HepG2 (cell line): ENCODE results near the gene OSBP. TPM values are rescaled to one million over a fixed set of nuclear protein-coding genes. Genes with fewer than 3 reads are reported as not detected.

Experiments
- HMGA1 ChIP-seq: sonication (generic); formaldehyde crosslinking; conservative IDR thresholded peaks from 2 replicates; pipeline ENCODE4 v1.4.0; 2020; ENCODE audit warnings: missing genetic modification reagents
- NFRKB ChIP-seq: fragments of 450-650 bp; IDR thresholded peaks from 2 replicates; pipeline ENCODE4 v1.6.1; 2017
- POLR2G ChIP-seq: fragments of 200-400 bp; formaldehyde crosslinking; IDR thresholded peaks from 2 replicates; pipeline ENCODE4 v1.6.1; 2018; ENCODE audit warnings: mild to moderate bottlenecking, low read depth, low read length, moderate library complexity
- RXRB ChIP-seq: IDR thresholded peaks from 2 replicates; pipeline ENCODE4 v1.6.1; 2016; ENCODE audit warnings: borderline replicate concordance, missing genetic modification reagents, missing compliant biosample characterization
- TAF1 ChIP-seq: sonication (generic); formaldehyde crosslinking; IDR thresholded peaks from 2 replicates; pipeline ENCODE4 v1.4.0; 2020; ENCODE audit warnings: missing genetic modification reagents
- ZEB1 ChIP-seq: IDR thresholded peaks from 2 replicates; pipeline ENCODE4 v1.6.1; 2012; ENCODE audit warnings: mild to moderate bottlenecking, low read depth, inconsistent platforms; ENCODE audit not compliant: insufficient replicate concordance
- ZFP62 ChIP-seq: sonication (generic); formaldehyde crosslinking; IDR thresholded peaks from 2 replicates; pipeline ENCODE4 v1.4.0; 2020; ENCODE audit warnings: missing genetic modification reagents
- ZNF260 ChIP-seq: sonication (generic); formaldehyde crosslinking; IDR thresholded peaks from 2 replicates; pipeline ENCODE4 v1.4.0; 2020; ENCODE audit warnings: missing genetic modification reagents, low read depth, mild to moderate bottlenecking, borderline replicate concordance
- ZNF30 ChIP-seq: sonication (generic); formaldehyde crosslinking; IDR thresholded peaks from 2 replicates; pipeline ENCODE4 v1.5.0; 2020; ENCODE audit warnings: mild to moderate bottlenecking, missing genetic modification reagents
- ZNF430 ChIP-seq: sonication (generic); formaldehyde crosslinking; IDR thresholded peaks from 2 replicates; pipeline ENCODE4 v1.9.0; 2021; ENCODE audit warnings: mild to moderate bottlenecking, missing genetic modification reagents
- ZNF431 ChIP-seq: sonication (generic); formaldehyde crosslinking; IDR thresholded peaks from 2 replicates; pipeline ENCODE4 v1.9.0; 2022; ENCODE audit warnings: missing genetic modification reagents, low read depth, mild to moderate bottlenecking, borderline replicate concordance
- ZNF747 ChIP-seq: sonication (generic); formaldehyde crosslinking; IDR thresholded peaks from 2 replicates; pipeline ENCODE4 v1.8.1; 2023; ENCODE audit warnings: missing genetic modification reagents, mild to moderate bottlenecking, borderline replicate concordance
- ZNF75D ChIP-seq: sonication (generic); formaldehyde crosslinking; IDR thresholded peaks from 2 replicates; pipeline ENCODE4 v1.8.1; 2023; ENCODE audit warnings: missing genetic modification reagents, mild to moderate bottlenecking, borderline replicate concordance
- polyA plus RNA-seq, 8 experiments: library from polyadenylated mRNA; depleted of rRNA in 3 of 8; stranded (reverse) in 7 of 8; unstranded in 1 of 8; fragments of >200 nt; fragmentation: Illumina TruSeq in 4 of 8; extraction: Trizol in 4 of 8; gene quantifications; 2 replicates each; pipeline versions ENCODE4 v1.2.1 to v1.2.3, GENCODE V29; 2011 to 2016; ENCODE audit warnings: low read depth in 4 of 8, missing spikeins in 1 of 8, mixed read lengths in 1 of 8; ENCODE audit not compliant: insufficient read depth in 1 of 8
- total RNA-seq, 5 experiments: library from RNA; depleted of rRNA; stranded (reverse); fragments of >200 nt; fragmentation: Illumina TruSeq; extraction: Trizol; gene quantifications; 2 replicates each; pipeline ENCODE4 v1.2.3, GENCODE V29; 2016; ENCODE audit warnings: low read depth in 1 of 5
- TF ChIP-seq, protein P1 (sequence below): sonication (generic); formaldehyde crosslinking; IDR thresholded peaks from 2 replicates; pipeline ENCODE4 v1.4.0; 2020; ENCODE audit warnings: missing genetic modification reagents, borderline replicate concordance
- TF ChIP-seq, protein P2 (sequence below): IDR thresholded peaks from 2 replicates; pipeline ENCODE4 v1.6.1; 2016
- TF ChIP-seq, protein P3 (sequence below): sonication (generic); formaldehyde crosslinking; IDR thresholded peaks from 2 replicates; pipeline ENCODE4 v1.5.1; 2020; ENCODE audit warnings: missing genetic modification reagents, mild to moderate bottlenecking, borderline replicate concordance
- TF ChIP-seq, protein P4 (sequence below): sonication (generic); formaldehyde crosslinking; IDR thresholded peaks from 2 replicates; pipeline ENCODE4 v1.4.0; 2020; ENCODE audit warnings: missing genetic modification reagents
- TF ChIP-seq, protein P5 (sequence below): sonication (generic); formaldehyde crosslinking; IDR thresholded peaks from 2 replicates; pipeline ENCODE4 v1.5.0; 2020; ENCODE audit warnings: mild to moderate bottlenecking, missing genetic modification reagents
- TF ChIP-seq, protein P6 (sequence below): sonication (generic); formaldehyde crosslinking; IDR thresholded peaks from 2 replicates; pipeline ENCODE4 v1.5.0; 2020; ENCODE audit warnings: mild to moderate bottlenecking, missing genetic modification reagents, borderline replicate concordance

OSBP gene
- total and polyA plus RNA-seq, 2 of the 13 experiments (the other 11 are each of a cell fraction or from before 2014, with no cell fraction given), result 12.1 to 13.5 TPM

DNA sequence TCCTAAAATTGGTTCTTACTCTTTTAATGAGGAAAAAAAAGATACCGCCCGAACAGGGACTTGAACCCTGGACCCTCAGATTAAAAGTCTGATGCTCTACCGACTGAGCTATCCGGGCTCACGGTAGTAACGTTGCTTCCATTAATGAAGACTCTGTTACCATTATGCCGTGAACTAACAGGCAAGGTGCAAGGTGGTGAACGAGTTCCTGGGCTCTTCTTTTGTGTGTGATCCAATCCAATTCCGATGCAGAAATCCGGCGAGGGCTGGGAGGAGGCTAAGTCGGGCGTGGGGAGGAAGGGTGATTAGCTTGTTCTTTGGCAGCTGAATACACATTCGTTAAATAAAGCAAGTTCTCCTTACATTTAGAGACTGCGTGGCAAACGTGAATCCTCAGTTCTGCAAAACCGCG, 55.3 kb downstream of the OSBP start (continued):
- TF ChIP-seq ZNF431 (CRISPR knock-in tag) (no peak), ZNF30 (no peak), HMGA1 (CRISPR knock-in tag) (no peak), ZNF747 (CRISPR knock-in tag) (no peak), ZNF430 (no peak; the same call in none of the 2 replicates), ZNF260 (no peak), POLR2G (no peak), RXRB (CRISPR knock-in tag) (no peak), ZNF75D (CRISPR knock-in tag) (no peak), ZEB1 (peak; percentile 57), ZFP62 (no peak), NFRKB (no peak), TAF1 (CRISPR knock-in tag) (no peak)
- TF ChIP-seq, protein P1, sequence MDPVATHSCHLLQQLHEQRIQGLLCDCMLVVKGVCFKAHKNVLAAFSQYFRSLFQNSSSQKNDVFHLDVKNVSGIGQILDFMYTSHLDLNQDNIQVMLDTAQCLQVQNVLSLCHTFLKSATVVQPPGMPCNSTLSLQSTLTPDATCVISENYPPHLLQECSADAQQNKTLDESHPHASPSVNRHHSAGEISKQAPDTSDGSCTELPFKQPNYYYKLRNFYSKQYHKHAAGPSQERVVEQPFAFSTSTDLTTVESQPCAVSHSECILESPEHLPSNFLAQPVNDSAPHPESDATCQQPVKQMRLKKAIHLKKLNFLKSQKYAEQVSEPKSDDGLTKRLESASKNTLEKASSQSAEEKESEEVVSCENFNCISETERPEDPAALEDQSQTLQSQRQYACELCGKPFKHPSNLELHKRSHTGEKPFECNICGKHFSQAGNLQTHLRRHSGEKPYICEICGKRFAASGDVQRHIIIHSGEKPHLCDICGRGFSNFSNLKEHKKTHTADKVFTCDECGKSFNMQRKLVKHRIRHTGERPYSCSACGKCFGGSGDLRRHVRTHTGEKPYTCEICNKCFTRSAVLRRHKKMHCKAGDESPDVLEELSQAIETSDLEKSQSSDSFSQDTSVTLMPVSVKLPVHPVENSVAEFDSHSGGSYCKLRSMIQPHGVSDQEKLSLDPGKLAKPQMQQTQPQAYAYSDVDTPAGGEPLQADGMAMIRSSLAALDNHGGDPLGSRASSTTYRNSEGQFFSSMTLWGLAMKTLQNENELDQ (CRISPR knock-in tag), result no peak
- TF ChIP-seq, protein P2, sequence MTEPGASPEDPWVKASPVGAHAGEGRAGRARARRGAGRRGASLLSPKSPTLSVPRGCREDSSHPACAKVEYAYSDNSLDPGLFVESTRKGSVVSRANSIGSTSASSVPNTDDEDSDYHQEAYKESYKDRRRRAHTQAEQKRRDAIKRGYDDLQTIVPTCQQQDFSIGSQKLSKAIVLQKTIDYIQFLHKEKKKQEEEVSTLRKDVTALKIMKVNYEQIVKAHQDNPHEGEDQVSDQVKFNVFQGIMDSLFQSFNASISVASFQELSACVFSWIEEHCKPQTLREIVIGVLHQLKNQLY (CRISPR knock-in tag), result no peak
- TF ChIP-seq, protein P3, sequence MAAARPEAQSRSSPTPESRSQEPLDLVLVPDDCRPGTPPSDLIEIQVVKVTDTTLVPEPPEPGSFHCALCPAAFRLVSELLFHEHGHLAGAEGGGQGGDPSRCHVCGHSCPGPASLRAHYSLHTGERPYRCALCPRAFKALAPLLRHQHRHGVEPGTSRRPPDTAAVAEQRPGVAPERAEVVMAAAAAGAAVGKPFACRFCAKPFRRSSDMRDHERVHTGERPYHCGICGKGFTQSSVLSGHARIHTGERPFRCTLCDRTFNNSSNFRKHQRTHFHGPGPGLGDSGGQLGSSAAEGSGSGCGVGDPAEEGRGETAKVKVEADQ (CRISPR knock-in tag), result no peak
- TF ChIP-seq, protein P4, sequence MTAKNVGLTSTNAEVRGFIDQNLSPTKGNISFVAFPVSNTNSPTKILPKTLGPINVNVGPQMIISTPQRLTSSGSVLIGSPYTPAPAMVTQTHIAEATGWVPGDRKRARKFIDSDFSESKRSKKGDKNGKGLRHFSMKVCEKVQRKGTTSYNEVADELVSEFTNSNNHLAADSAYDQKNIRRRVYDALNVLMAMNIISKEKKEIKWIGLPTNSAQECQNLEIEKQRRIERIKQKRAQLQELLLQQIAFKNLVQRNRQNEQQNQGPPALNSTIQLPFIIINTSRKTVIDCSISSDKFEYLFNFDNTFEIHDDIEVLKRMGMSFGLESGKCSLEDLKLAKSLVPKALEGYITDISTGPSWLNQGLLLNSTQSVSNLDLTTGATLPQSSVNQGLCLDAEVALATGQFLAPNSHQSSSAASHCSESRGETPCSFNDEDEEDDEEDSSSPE (CRISPR knock-in tag), result no peak
- TF ChIP-seq, protein P5, sequence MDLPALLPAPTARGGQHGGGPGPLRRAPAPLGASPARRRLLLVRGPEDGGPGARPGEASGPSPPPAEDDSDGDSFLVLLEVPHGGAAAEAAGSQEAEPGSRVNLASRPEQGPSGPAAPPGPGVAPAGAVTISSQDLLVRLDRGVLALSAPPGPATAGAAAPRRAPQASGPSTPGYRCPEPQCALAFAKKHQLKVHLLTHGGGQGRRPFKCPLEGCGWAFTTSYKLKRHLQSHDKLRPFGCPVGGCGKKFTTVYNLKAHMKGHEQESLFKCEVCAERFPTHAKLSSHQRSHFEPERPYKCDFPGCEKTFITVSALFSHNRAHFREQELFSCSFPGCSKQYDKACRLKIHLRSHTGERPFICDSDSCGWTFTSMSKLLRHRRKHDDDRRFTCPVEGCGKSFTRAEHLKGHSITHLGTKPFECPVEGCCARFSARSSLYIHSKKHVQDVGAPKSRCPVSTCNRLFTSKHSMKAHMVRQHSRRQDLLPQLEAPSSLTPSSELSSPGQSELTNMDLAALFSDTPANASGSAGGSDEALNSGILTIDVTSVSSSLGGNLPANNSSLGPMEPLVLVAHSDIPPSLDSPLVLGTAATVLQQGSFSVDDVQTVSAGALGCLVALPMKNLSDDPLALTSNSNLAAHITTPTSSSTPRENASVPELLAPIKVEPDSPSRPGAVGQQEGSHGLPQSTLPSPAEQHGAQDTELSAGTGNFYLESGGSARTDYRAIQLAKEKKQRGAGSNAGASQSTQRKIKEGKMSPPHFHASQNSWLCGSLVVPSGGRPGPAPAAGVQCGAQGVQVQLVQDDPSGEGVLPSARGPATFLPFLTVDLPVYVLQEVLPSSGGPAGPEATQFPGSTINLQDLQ, result no peak
- TF ChIP-seq, protein P6, sequence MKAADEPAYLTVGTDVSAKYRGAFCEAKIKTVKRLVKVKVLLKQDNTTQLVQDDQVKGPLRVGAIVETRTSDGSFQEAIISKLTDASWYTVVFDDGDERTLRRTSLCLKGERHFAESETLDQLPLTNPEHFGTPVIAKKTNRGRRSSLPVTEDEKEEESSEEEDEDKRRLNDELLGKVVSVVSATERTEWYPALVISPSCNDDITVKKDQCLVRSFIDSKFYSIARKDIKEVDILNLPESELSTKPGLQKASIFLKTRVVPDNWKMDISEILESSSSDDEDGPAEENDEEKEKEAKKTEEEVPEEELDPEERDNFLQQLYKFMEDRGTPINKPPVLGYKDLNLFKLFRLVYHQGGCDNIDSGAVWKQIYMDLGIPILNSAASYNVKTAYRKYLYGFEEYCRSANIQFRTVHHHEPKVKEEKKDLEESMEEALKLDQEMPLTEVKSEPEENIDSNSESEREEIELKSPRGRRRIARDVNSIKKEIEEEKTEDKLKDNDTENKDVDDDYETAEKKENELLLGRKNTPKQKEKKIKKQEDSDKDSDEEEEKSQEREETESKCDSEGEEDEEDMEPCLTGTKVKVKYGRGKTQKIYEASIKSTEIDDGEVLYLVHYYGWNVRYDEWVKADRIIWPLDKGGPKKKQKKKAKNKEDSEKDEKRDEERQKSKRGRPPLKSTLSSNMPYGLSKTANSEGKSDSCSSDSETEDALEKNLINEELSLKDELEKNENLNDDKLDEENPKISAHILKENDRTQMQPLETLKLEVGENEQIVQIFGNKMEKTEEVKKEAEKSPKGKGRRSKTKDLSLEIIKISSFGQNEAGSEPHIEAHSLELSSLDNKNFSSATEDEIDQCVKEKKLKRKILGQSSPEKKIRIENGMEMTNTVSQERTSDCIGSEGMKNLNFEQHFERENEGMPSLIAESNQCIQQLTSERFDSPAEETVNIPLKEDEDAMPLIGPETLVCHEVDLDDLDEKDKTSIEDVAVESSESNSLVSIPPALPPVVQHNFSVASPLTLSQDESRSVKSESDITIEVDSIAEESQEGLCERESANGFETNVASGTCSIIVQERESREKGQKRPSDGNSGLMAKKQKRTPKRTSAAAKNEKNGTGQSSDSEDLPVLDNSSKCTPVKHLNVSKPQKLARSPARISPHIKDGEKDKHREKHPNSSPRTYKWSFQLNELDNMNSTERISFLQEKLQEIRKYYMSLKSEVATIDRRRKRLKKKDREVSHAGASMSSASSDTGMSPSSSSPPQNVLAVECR (CRISPR knock-in tag), result no peak
